Epithelial cell of esophagus (primary cell): Measurements from ENCODE around the gene PSKH1.
A peak's percentile ranks its signal among the peaks of the same experiment; 100 is the strongest.

Source experiments
- DNase-seq: peaks from one replicate; pipeline ENCODE4 v3.0.0; 2010; ENCODE audit warnings: low read depth
- H3K4me3 ChIP-seq: 2 replicates; pipeline ENCODE4 v1.5.1; 2011; ENCODE audit warnings: mild to moderate bottlenecking, low read length, control low read depth
- CTCF ChIP-seq: IDR thresholded peaks from 2 replicates; pipeline ENCODE4 v1.5.1; 2011; ENCODE audit warnings: low read depth, mild to moderate bottlenecking, low read length, control low read depth, inconsistent platforms; ENCODE audit not compliant: insufficient read depth; ENCODE audit errors: missing control alignments

The PSKH1 gene

GRCh38 chr16:67945392-67945933, 52.4 kb downstream of the PSKH1 start:
- no peak for TF ChIP-seq CTCF
- no peak for DNase-seq
- H3K4me3 ChIP-seq = no peak overlapping the region

- H3K4me3 ChIP-seq = no peak overlapping the region
- DNase-seq = no peak
- no peak for TF ChIP-seq CTCF
Measured at GRCh38 chr16:67946128-67946569, 53.1 kb downstream of the PSKH1 start.

DNA sequence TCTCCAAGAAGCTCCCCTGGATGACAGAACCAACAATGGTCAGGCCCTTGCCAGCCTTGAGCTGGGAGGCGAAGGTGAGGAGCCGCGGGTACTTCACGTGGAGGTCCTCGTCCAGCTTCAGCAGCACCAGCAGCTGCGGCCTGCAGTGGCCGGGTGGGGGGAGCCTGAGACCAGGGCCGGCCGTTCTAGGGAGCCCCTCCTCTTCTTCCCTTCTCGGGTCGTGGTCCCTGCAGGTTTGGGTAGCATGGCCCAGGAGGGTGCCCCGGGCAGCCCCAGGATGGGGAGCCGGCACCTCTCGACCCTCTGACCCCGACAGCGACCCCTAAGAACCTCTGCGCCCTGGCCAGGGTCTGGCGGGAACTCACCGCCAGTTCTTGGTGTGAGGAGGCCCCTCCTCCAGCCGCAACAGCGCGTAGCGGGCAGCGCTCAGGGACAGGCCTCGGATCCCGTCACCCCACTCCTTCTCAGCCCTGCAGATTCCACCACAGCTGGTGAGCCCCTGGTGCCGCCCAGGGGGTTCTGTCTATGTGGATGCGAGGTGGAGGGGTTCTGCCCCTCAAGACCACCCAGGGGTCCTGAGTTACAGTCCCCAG, 54.0 kb downstream of the PSKH1 start:
- no peak for TF ChIP-seq CTCF
- H3K4me3 ChIP-seq = no peak overlapping the region
- no peak for DNase-seq

GRCh38 chr16:67948015-67948414, 55.0 kb downstream of the PSKH1 start:
- H3K4me3 ChIP-seq = no peak overlapping the region
- TF ChIP-seq CTCF = no peak

GRCh38 chr16:67949645-67950044, 56.6 kb downstream of the PSKH1 start:
- no peak for DNase-seq
- H3K4me3 ChIP-seq = no peak overlapping the region
- TF ChIP-seq CTCF = no peak

More at GRCh38 chr16:67948015-67948414, 55.0 kb downstream of the PSKH1 start:
- DNase-seq = peak; percentile 35

- no peak for DNase-seq
- no peak overlapping the region for H3K4me3 ChIP-seq
- TF ChIP-seq CTCF = no peak
Measured at GRCh38 chr16:67950335-67950843, 57.3 kb downstream of the PSKH1 start.

GRCh38 chr16:67951485-67951884, 58.4 kb downstream of the PSKH1 start:
- TF ChIP-seq CTCF = no peak

More at GRCh38 chr16:67951485-67951884, 58.4 kb downstream of the PSKH1 start:
- H3K4me3 ChIP-seq = no peak overlapping the region
- no peak for DNase-seq
